ENCODE measurements around the gene FBXO5.

Gene FBXO5

DNA sequence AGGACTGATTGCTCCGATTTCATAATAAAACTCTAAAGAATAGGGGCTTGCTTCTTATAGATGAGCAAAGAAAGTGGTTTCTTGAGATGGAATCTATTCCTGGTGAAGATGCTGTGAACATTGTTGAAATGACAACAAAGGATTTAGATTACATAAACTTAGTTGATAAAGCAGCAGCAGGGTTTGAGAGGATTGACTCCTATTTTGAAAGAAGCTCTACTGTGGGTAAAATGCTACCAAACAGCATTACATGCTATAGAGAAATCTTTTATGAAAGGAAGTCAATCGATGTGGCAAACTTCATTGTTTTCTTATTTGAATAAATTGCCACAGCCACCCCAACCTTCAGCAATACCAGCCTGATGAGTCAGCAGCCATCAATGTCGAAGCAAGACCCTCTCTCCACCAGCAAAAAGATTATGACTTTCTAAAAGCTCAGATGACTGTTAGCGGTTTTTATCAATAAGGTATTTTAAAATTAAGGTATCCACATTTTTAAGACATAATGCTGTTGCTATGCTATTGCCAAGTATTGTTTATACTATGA, 32.3 kb upstream of the FBXO5 start:
- Histone ChIP-seq H3K4me1 (peaks cover 0 to 3% (median 0%) of the 10 kb centered on the region in 4 donors), H3K4me3 (no peak overlapping the region), H3K36me3 (no peaks in the 10 kb centered on the region), H3K9me3 (no peaks in the 10 kb centered on the region), H3K27ac (no peak overlapping the region), H3K27me3 (no peaks in the 10 kb centered on the region)
- no peak for DNase-seq
- TF ChIP-seq, protein P1, sequence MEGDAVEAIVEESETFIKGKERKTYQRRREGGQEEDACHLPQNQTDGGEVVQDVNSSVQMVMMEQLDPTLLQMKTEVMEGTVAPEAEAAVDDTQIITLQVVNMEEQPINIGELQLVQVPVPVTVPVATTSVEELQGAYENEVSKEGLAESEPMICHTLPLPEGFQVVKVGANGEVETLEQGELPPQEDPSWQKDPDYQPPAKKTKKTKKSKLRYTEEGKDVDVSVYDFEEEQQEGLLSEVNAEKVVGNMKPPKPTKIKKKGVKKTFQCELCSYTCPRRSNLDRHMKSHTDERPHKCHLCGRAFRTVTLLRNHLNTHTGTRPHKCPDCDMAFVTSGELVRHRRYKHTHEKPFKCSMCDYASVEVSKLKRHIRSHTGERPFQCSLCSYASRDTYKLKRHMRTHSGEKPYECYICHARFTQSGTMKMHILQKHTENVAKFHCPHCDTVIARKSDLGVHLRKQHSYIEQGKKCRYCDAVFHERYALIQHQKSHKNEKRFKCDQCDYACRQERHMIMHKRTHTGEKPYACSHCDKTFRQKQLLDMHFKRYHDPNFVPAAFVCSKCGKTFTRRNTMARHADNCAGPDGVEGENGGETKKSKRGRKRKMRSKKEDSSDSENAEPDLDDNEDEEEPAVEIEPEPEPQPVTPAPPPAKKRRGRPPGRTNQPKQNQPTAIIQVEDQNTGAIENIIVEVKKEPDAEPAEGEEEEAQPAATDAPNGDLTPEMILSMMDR (IDR thresholded peaks at IDR 0.05): no peak
- intact Hi-C loops (cut with DNase I; ENCODE audit: low total_unique reads): no loop called here

DNA sequence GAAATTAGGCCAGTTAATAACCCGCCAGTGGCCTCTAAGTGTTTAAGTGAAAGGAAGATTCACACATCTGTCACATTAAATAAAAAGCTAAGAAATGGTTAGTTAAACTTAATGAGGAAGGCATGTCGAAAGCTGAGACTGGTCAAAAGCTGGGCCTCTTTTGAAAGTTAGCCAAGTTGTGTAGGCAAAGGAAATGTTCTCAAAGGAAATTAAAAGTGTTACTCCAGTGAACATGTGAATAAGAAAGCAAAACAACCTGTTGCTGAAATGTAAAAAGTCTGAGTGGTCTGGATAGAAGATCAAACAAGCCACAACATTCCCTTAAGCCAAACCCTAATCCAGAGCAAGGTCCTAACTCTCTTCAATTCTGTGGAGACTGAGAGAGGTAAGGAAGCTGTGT, 30.6 kb upstream of the FBXO5 start:
- no peak for DNase-seq
- TF ChIP-seq, protein P1 (IDR thresholded peaks at IDR 0.05): no peak
- H3K4me3 ChIP-seq: no peak overlapping the region
- H3K4me1 ChIP-seq: peaks cover 0 to 3% (median 0%) of the 10 kb centered on the region in 4 donors
- H3K27me3 ChIP-seq: no peaks in the 10 kb centered on the region
- H3K9me3 ChIP-seq: no peaks in the 10 kb centered on the region
- H3K36me3 ChIP-seq: no peaks in the 10 kb centered on the region
- intact Hi-C loops (cut with DNase I; ENCODE audit: low total_unique reads): no loop called here
- H3K27ac ChIP-seq: no peak overlapping the region

DNA sequence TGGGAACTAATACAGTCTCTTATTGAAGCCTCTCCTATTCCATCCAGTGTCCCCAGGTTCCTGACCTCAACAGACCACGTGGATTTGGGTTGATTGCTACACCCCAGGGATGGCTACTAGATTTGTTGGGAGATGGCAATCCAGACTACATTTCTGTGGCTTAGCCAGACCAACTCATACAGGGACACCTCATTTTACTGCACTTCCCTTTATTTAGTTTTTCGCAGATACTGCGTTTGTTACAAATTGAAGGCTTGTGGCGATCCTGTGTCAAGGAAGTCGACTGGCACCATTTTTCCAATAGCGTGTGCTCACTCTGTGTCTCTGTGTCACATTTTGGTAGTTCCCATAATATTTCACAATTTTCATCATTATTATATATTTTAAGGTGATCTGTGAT, 30.0 kb upstream of the FBXO5 start:
- H3K9me3 ChIP-seq: no peaks in the 10 kb centered on the region
- intact Hi-C loops (cut with DNase I; ENCODE audit: low total_unique reads): no loop called here

DNA sequence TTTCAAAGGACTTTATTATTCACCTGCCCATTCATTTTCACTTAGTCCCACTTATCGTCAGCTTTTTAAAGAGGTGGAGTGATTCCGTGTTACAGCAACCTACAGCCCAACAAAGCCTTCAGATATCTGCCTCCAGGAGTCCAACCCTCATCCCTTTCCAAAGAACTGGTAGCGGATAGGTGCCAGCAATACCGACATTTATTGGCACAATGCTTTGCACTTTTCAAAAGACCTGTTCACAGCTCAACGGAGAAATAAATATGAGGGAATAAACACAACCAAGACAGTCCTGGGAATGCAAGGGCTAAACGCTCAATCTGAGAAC, 20.5 kb upstream of the FBXO5 start:
- intact Hi-C loops (cut with DNase I; ENCODE audit: low total_unique reads): no loop called here
- Histone ChIP-seq H3K4me1 (peaks cover 0 to 43% (median 23%) of the 10 kb centered on the region in 4 donors), H3K27me3 (no peaks in the 10 kb centered on the region), H3K27ac (peak overlapping the region; percentile 84 to 87), H3K9me3 (no peaks in the 10 kb centered on the region), H3K4me3 (peak overlapping the region; percentile 67 to 91), H3K36me3 (peaks cover 0 to 2% (median 0%) of the 10 kb centered on the region in 3 donors)
- TF ChIP-seq, protein P1 (IDR thresholded peaks at IDR 0.05): no peak
- DNase-seq: no peak

More for the DNA sequence above, 30.0 kb upstream of the FBXO5 start:
- Histone ChIP-seq H3K4me3 (no peak overlapping the region), H3K27me3 (no peaks in the 10 kb centered on the region), H3K4me1 (peaks cover 0 to 3% (median 0%) of the 10 kb centered on the region in 4 donors), H3K36me3 (no peaks in the 10 kb centered on the region), H3K27ac (no peak overlapping the region)
- DNase-seq: no peak
- TF ChIP-seq, protein P1 (IDR thresholded peaks at IDR 0.05): no peak

DNA sequence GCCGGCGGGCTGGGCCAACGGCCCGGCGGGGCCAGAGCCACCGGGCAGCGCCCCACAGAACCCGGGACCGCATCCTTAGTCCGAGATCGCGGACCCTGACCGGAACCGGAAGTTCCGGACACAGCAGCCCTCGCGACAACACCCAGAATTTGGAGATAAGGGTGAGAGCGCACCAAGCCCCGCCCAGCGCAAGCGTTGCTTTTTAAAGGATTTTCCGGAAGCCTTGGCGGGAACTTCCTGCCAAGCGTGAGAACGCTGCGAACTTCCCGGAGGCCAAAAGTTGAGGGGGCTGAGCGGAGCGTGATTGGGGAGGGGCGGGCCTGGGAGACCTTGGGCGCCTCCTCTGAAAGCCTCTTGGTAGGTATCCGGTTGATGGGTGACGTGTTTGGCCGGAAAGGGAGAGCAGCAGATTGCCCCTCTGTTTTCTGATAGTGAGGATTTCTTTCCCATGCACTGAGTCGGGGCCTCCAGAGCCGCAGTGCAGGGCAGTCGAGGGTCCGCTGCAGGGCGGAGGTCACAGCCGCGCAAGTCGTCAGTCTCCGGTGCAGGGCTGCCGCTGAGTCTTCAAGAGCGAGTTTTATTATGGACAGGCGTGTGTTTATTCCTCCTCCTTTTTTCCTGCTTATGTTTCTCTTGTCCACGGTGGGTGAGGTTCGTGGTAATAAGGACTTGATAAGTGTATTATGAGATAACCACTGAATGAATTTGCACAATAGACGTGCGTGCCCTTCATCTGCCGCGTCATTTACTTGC, 19.9 kb upstream of the FBXO5 start, which contains the start of gene MTRF1L:
MTRF1L (minus strand) TSS at position 97 of the 753 bp plus-strand sequence; CDS start at position 73, 24 bp downstream.
- Histone ChIP-seq H3K9me3 (no peaks in the 10 kb centered on the region), H3K27me3 (no peaks in the 10 kb centered on the region), H3K4me1 (peaks cover 0 to 43% (median 23%) of the 10 kb centered on the region in 4 donors), H3K36me3 (peaks cover 0 to 7% (median 3%) of the 10 kb centered on the region in 3 donors), H3K4me3 (peak within 1 kb of the TSS; percentile 67 to 91), H3K27ac (peak within 1 kb of the TSS; percentile 84 to 87)
- TF ChIP-seq, protein P1 (IDR thresholded peaks at IDR 0.05): no peak
- intact Hi-C loops (cut with DNase I; ENCODE audit: low total_unique reads): loop anchor here (1.0 kb wide), 1 partner anchor 19 kb away; the partner anchor contains the start of gene FBXO5
- peak; percentile 93 to 96 for DNase-seq

Data from tibial artery (tissue), 4 donors.